ENCODE measurements around the gene CPLX3. TPM values are rescaled to one million over a fixed set of nuclear protein-coding genes. Genes with fewer than 3 reads are reported as not detected.

The CPLX3 gene
- total RNA-seq, 4 donors from 2014 or later: 0.47 TPM; not detected in 3

- no peak overlapping the region for H3K4me3 ChIP-seq
- WGBS: 56% methylated on average over 2 of the region's 2 CpGs
- H3K27me3 ChIP-seq: no peaks in the 10 kb centered on the region
- H3K4me1 ChIP-seq: peaks cover 73% of the 10 kb centered on the region
- no peaks in the 10 kb centered on the region for H3K36me3 ChIP-seq
- TF ChIP-seq EP300 (IDR thresholded peaks at IDR 0.05) (no peak), POLR2A (IDR thresholded peaks at IDR 0.05) (no peak), POLR2AphosphoS5 (IDR thresholded peaks at IDR 0.05) (no peak)
- TF ChIP-seq, protein P1, sequence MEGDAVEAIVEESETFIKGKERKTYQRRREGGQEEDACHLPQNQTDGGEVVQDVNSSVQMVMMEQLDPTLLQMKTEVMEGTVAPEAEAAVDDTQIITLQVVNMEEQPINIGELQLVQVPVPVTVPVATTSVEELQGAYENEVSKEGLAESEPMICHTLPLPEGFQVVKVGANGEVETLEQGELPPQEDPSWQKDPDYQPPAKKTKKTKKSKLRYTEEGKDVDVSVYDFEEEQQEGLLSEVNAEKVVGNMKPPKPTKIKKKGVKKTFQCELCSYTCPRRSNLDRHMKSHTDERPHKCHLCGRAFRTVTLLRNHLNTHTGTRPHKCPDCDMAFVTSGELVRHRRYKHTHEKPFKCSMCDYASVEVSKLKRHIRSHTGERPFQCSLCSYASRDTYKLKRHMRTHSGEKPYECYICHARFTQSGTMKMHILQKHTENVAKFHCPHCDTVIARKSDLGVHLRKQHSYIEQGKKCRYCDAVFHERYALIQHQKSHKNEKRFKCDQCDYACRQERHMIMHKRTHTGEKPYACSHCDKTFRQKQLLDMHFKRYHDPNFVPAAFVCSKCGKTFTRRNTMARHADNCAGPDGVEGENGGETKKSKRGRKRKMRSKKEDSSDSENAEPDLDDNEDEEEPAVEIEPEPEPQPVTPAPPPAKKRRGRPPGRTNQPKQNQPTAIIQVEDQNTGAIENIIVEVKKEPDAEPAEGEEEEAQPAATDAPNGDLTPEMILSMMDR (IDR thresholded peaks at IDR 0.05): no peak
- no peaks in the 10 kb centered on the region for H3K9me3 ChIP-seq
- DNase-seq (ENCODE audit: low spot score in 2 of 2): no peak
- peak overlapping the region; percentile 9 for H3K27ac ChIP-seq
Observed at GRCh38 chr15:74865316-74865715, 38.9 kb downstream of the CPLX3 start.

DNA sequence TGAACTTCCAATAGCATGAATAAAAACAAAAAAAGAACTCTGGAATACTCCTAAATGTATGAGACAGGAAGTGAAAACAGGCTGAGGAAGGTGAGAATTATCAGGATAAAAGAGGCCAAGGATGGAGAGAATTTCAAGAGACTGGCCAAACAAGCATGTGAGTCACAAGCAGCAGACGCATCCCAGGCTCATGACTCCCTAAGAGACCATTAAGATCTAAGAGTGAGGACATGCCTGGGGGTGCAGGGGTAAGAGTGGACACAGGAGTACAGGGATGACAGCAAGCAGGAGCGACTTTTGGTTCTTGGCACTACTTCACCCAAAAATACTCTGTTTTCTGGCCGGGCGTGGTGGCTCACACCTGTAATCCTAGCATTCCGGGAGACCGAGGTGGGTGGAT lies 39.7 kb downstream of the CPLX3 start:
- Histone ChIP-seq H3K27me3 (no peaks in the 10 kb centered on the region), H3K4me1 (peaks cover 81% of the 10 kb centered on the region), H3K9me3 (no peaks in the 10 kb centered on the region), H3K36me3 (no peaks in the 10 kb centered on the region), H3K4me3 (no peak overlapping the region), H3K27ac (peak overlapping the region; percentile 74)
- 57% methylated on average over 6 of the region's 6 CpGs for WGBS
- no peak for DNase-seq (ENCODE audit: low spot score in 2 of 2)
- no peak for TF ChIP-seq POLR2AphosphoS5 (IDR thresholded peaks at IDR 0.05)
- TF ChIP-seq EP300 (IDR thresholded peaks at IDR 0.05): no peak
- no peak for TF ChIP-seq POLR2A (IDR thresholded peaks at IDR 0.05)
- TF ChIP-seq, protein P1 (IDR thresholded peaks at IDR 0.05): no peak

DNA sequence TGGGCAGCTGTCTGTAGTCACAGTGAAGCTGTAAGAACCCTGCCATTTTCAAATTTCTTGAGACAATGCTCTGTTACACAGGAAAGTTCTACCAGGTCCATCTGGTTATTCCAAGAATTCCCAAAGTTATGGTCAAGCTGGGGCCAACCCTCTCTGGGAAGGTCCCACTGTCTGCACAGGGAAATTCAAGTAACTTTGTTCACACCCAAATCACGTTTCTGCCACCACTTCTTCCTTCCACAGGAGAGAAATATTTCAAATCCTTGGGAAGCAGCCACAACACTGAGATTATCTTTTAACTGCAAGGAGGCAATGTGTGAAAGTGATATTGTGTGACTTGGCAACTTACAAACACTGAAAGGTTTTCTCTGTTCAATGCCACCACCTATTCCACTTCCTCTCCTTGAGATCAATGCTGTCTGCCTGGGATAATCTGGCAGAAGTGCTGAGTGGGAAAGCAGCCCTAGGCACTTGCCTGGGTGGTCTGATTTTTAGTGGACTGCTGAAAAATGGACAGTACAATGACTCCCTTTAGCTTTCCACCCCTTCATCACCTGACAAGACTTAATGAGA lies 41.1 kb downstream of the CPLX3 start:
- Histone ChIP-seq H3K9me3 (no peaks in the 10 kb centered on the region), H3K27ac (peak overlapping the region; percentile 72), H3K36me3 (no peaks in the 10 kb centered on the region), H3K4me1 (peaks cover 96% of the 10 kb centered on the region), H3K27me3 (no peaks in the 10 kb centered on the region), H3K4me3 (no peak overlapping the region)
- no peak for DNase-seq (ENCODE audit: low spot score in 2 of 2)
- TF ChIP-seq POLR2AphosphoS5 (IDR thresholded peaks at IDR 0.05): no peak
- no peak for TF ChIP-seq POLR2A (IDR thresholded peaks at IDR 0.05)
- no peak for TF ChIP-seq EP300 (IDR thresholded peaks at IDR 0.05)
- TF ChIP-seq, protein P1 (IDR thresholded peaks at IDR 0.05): no peak
- WGBS: 18% methylated on average over 1 of the region's 1 CpG

DNA sequence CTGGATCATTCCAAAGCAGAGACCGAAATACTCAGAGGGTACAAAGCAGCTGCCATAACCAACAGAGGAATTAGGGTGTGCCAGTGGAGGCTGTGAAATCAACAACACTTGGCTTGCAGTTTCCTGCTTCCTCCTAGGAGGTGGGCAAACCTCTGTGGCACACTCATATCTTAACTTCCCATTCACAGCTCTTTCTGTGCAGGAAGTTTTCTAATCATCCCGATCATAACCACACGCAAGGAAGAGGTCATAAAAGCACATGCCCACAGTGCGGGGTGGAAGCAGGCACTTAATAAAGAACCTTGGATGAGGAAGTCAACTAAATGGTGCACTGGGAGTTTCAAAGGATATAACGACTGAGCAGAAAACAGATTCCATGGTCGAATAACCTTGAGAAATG lies 41.6 kb downstream of the CPLX3 start:
- TF ChIP-seq POLR2AphosphoS5 (IDR thresholded peaks at IDR 0.05): no peak
- no peak for TF ChIP-seq EP300 (IDR thresholded peaks at IDR 0.05)
- TF ChIP-seq, protein P1 (IDR thresholded peaks at IDR 0.05): no peak
- no peak for TF ChIP-seq POLR2A (IDR thresholded peaks at IDR 0.05)
- H3K4me1 ChIP-seq: peaks cover 96% of the 10 kb centered on the region
- no peaks in the 10 kb centered on the region for H3K27me3 ChIP-seq
- H3K36me3 ChIP-seq: no peaks in the 10 kb centered on the region
- H3K4me3 ChIP-seq: no peak overlapping the region
- DNase-seq (ENCODE audit: low spot score in 2 of 2): no peak
- peak overlapping the region; percentile 72 for H3K27ac ChIP-seq
- no peaks in the 10 kb centered on the region for H3K9me3 ChIP-seq
- 64% methylated on average over 6 of the region's 6 CpGs for WGBS

DNA sequence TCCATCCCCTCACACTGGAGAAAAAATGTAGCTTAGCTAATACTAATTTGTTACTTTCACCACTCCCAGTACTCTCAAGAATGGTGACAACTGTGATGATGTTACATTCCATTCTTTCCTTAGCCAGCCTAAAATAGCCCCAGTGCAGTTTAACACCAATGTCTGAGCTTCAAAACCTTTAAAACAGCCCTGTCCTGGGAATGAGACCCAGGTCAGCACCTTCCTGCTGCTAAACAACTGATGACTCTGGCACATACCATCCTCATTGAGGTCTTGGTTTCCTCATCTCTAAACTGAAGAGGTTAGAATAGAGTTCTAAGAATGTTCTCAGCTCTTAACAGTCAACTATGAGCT lies 42.9 kb downstream of the CPLX3 start:
- Histone ChIP-seq H3K27me3 (no peaks in the 10 kb centered on the region), H3K9me3 (no peaks in the 10 kb centered on the region), H3K4me3 (peak overlapping the region; percentile 14), H3K4me1 (peaks cover 91% of the 10 kb centered on the region), H3K36me3 (no peaks in the 10 kb centered on the region), H3K27ac (peak overlapping the region; percentile 72)
- DNase-seq (ENCODE audit: low spot score in 2 of 2): no peak
- TF ChIP-seq, protein P1 (IDR thresholded peaks at IDR 0.05): no peak
- TF ChIP-seq POLR2AphosphoS5 (IDR thresholded peaks at IDR 0.05) (no peak), EP300 (IDR thresholded peaks at IDR 0.05) (peak; percentile 46)
